Suprapubic skin (tissue), 3 donors: ENCODE measurements around the gene SIPA1L3.

ENCODE experiments used
- EP300 ChIP-seq: sonication (generic); formaldehyde crosslinking; IDR thresholded peaks from one replicate; pipeline ENCODE4 v1.6.1; 2017; ENCODE audit warnings: antibody characterized with exemption
- POLR2A ChIP-seq, 2 donors: fragments of 450-650 bp; IDR thresholded peaks; one replicate each; pipeline ENCODE4 v1.6.1; 2017; ENCODE audit warnings: antibody characterized with exemption in 2 of 2, mild to moderate bottlenecking in 2 of 2, moderate library complexity in 2 of 2
- TF ChIP-seq, protein P1 (sequence below), 2 donors: fragments of 200-600 bp in 1 of 2; fragments of 450-650 bp in 1 of 2; sonication (generic) in 1 of 2; IDR thresholded peaks; one replicate each; pipeline ENCODE4 v1.5.1; 2016 to 2019; ENCODE audit warnings: antibody characterized with exemption in 2 of 2, mild to moderate bottlenecking in 1 of 2, moderate library complexity in 1 of 2

DNA sequence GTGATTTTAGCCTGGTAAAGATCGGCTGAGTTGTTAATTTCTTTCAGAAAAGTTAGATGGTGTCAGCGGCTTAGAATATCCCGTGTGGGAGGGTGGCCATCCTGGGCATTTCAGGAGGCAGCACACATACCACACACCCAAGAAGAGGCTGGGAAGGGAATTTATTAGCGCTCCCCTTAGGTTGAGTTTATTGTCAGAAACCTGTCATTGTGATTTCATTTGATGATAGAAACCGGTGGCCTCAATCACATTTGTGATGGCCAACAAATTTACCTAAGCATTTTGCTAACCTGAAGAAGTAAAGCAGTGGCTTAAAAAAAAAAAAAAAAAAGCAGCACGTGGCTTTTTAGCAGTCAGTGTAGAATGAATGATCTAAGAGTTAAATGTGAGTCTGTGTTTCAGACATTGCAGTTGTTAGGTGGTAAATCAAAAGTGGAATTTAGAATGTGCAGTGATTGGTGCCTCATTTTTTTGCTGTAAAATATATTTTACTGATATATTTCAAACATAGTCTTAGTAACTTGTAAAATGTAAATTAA, 2.7 kb downstream of the SIPA1L3 start:
- TF ChIP-seq, protein P1, sequence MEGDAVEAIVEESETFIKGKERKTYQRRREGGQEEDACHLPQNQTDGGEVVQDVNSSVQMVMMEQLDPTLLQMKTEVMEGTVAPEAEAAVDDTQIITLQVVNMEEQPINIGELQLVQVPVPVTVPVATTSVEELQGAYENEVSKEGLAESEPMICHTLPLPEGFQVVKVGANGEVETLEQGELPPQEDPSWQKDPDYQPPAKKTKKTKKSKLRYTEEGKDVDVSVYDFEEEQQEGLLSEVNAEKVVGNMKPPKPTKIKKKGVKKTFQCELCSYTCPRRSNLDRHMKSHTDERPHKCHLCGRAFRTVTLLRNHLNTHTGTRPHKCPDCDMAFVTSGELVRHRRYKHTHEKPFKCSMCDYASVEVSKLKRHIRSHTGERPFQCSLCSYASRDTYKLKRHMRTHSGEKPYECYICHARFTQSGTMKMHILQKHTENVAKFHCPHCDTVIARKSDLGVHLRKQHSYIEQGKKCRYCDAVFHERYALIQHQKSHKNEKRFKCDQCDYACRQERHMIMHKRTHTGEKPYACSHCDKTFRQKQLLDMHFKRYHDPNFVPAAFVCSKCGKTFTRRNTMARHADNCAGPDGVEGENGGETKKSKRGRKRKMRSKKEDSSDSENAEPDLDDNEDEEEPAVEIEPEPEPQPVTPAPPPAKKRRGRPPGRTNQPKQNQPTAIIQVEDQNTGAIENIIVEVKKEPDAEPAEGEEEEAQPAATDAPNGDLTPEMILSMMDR (IDR thresholded peaks at IDR 0.05): no peak
- no peak for TF ChIP-seq POLR2A (IDR thresholded peaks at IDR 0.05)
- no peak for TF ChIP-seq EP300
